HG02610 (cell line): ENCODE measurements around the gene CEL.
"Not testable (repeated sequence)": the region's sequence is repeated elsewhere in the genome, so short reads cannot be mapped to it uniquely, and the experiment has no call there.

Experiments
- ATAC-seq: cut with Tn5 transposase; IDR thresholded peaks from one replicate; pipeline ENCODE4 v1.9.1; 2021; ENCODE audit warnings: mild to moderate bottlenecking, moderate library complexity; ENCODE audit not compliant: unreplicated experiment

Gene CEL

GRCh38 chr9:133063159-133063499 lies 1.3 kb downstream of the CEL start:
- ATAC-seq: no peak

- ATAC-seq: no peak
These were observed 1.9 kb downstream of the CEL start for GRCh38 chr9:133063500-133064231.

- no peak for ATAC-seq
These were observed 2.7 kb downstream of the CEL start for GRCh38 chr9:133064241-133065069.

- ATAC-seq: no peak
These were observed 3.2 kb downstream of the CEL start for GRCh38 chr9:133065070-133065388.

- no peak for ATAC-seq
These were observed 4.6 kb downstream of the CEL start for GRCh38 chr9:133066181-133066983.

- no peak for ATAC-seq
These were observed 5.2 kb downstream of the CEL start for GRCh38 chr9:133067006-133067405.

GRCh38 chr9:133067813-133068212 lies 6.0 kb downstream of the CEL start:
- no peak for ATAC-seq

GRCh38 chr9:133068431-133068830 lies 6.7 kb downstream of the CEL start:
- not testable (repeated sequence) for ATAC-seq

- not testable (repeated sequence) for ATAC-seq
These were observed 8.8 kb downstream of the CEL start for GRCh38 chr9:133070500-133070961.

GRCh38 chr9:133070985-133071384 lies 9.2 kb downstream of the CEL start:
- not testable (repeated sequence) for ATAC-seq

GRCh38 chr9:133071484-133072150 lies 9.8 kb downstream of the CEL start:
- no peak for ATAC-seq

- not testable (repeated sequence) for ATAC-seq
These were observed 10.4 kb downstream of the CEL start for GRCh38 chr9:133072210-133072609.

GRCh38 chr9:133073086-133074014 lies 11.6 kb downstream of the CEL start:
- no peak for ATAC-seq

- ATAC-seq: no peak
These were observed 12.4 kb downstream of the CEL start for GRCh38 chr9:133074111-133074651.

- ATAC-seq: no peak
These were observed 14.3 kb downstream of the CEL start for GRCh38 chr9:133075925-133076630.

- ATAC-seq: no peak
These were observed 14.9 kb downstream of the CEL start for GRCh38 chr9:133076691-133077090.

GRCh38 chr9:133078486-133078885 lies 16.7 kb downstream of the CEL start:
- ATAC-seq: no peak

- no peak for ATAC-seq
These were observed 18.4 kb downstream of the CEL start for GRCh38 chr9:133080161-133080560.
